Suppressor macrophage (primary cell): Measurements from ENCODE around the gene TGIF2LX.
"Not testable (repeated sequence)": the region's sequence is repeated elsewhere in the genome, so short reads cannot be mapped to it uniquely, and the experiment has no call there.

Experiments
- DNase-seq, 4 experiments: peaks; one replicate each; pipeline ENCODE4 v3.0.0-alpha.2; 2020 to 2022
- total RNA-seq, 17 experiments: gene quantifications; one replicate each; lab custom pipeline; 2026; ENCODE audit warnings: mixed read lengths in 6 of 17, inconsistent platforms in 3 of 17; lab: John Stamatoyannopoulos, UW

TGIF2LX gene
- total RNA-seq, result 0 to 0.22 (median 0) reads per million in 17 experiments

DNA sequence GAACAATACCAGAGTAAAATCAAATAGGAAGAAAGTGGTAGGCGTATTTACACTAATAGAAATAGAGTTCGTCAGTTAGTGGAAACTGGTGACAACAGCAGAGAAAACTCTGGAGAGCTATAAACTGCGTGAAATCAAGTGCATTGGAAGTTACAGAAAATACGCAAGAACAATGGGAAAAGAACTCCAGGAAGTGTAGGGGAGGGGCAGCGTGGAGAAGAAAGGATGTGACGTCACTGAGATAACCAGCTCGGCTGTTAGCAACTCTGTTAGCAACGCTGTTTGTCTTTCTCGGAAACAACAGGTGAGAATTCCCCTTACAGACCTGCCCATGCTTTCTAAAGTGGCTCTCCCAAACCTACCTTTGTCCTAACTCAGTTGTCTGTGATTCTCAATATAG, at the start of gene TGIF2LX:
Gene TGIF2LX, plus strand, starts transcription at position 244 of the 400 bp plus-strand sequence. CDS start 178 bp downstream, outside the sequence.
- not testable (repeated sequence) for DNase-seq

DNA sequence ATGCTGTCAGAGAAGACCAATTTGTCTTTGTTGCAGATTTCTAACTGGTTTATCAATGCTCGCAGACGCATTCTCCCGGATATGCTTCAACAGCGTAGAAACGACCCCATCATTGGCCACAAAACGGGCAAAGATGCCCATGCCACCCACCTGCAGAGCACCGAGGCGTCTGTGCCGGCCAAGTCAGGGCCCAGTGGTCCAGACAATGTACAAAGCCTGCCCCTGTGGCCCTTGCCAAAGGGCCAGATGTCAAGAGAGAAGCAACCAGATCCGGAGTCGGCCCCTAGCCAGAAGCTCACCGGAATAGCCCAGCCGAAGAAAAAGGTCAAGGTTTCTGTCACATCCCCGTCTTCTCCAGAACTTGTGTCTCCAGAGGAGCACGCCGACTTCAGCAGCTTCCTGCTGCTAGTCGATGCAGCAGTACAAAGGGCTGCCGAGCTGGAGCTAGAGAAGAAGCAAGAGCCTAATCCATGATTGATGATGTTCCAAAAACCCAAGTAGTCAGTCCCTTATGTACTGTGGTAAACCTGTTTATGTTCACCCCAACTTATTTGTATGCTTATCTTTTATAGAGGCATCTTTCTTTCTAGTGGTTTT, 728 bp downstream of the TGIF2LX start:
- DNase-seq, result not testable (repeated sequence)

DNA sequence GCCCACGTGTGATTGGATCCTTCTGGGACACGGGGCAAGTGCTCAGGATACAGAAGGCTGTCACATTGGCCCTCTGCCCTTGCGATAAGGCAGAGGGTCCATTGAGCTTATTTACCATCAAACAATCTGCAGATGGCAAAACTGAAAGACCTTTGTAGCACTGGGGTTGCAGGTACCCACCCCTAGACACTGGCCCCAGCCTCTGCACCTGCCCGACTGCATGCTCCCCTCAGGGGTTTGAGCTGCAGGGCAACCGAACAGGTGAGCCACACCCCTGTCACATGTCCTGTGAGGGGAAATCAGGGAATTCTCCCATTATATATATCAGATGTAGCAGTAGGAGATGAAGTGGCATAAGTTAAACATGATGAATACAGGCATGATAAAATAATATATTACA, 21.4 kb downstream of the TGIF2LX start:
- DNase-seq, result not testable (repeated sequence)

DNA sequence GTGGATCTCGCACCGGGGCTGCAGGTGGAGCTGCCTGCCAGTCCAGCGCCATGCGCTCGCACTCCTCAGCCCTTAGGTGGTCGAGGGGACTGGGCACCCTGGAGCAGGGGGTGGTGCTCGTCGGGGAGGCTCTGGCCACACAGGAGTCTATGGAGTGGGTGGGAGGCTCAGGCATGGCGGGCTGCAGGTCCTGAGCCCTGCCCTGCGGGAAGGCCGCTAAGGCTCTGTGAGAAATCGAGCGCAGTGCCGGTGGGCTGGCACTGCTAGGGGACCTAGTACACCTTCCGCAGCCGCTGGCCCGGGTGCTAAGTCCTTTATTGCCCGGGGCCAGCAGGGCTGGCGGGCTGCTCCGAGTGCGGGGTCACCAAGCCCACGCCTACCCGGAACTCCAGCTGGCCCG, 43.9 kb downstream of the TGIF2LX start:
- DNase-seq, result not testable (repeated sequence)
